Measurements from ENCODE around the gene OR10P1.
"Not testable (repeated sequence)": the region's sequence is repeated elsewhere in the genome, so short reads cannot be mapped to it uniquely, and the experiment has no call there.

The OR10P1 gene

GRCh38 chr12:55642267-55642666 is 5.6 kb downstream of the OR10P1 start:
- Histone ChIP-seq H3K4me1 (ENCODE audit: control insufficient read depth in 1 of 2, insufficient read depth in 1 of 2, low read depth in 1 of 2, low read length in 1 of 2) (peaks cover 99% of the 10 kb centered on the region in 2 experiments), H3K27ac (peak overlapping the region; percentile 99), H3K4me3 (ENCODE audit: low read depth in 1 of 2, low read length in 1 of 2) (peak overlapping the region; percentile 64 to 67), H3K9me3 (no peaks in the 10 kb centered on the region), H3K36me3 (no peaks in the 10 kb centered on the region), H3K27me3 (no peaks in the 10 kb centered on the region)
- peak; percentile 35 for TF ChIP-seq CTCF (IDR thresholded peaks at IDR 0.05)

GRCh38 chr12:55642669-55643068 is 6.0 kb downstream of the OR10P1 start:
- no peaks in the 10 kb centered on the region for H3K9me3 ChIP-seq
- H3K4me3 ChIP-seq (ENCODE audit: low read depth in 1 of 2, low read length in 1 of 2): peak overlapping the region; percentile 64 to 67
- no peaks in the 10 kb centered on the region for H3K36me3 ChIP-seq
- TF ChIP-seq CTCF (IDR thresholded peaks at IDR 0.05): no peak
- peaks cover 98 to 99% of the 10 kb centered on the region in 2 experiments for H3K4me1 ChIP-seq (ENCODE audit: control insufficient read depth in 1 of 2, insufficient read depth in 1 of 2, low read depth in 1 of 2, low read length in 1 of 2)
- H3K27ac ChIP-seq: peak overlapping the region; percentile 99
- no peaks in the 10 kb centered on the region for H3K27me3 ChIP-seq

GRCh38 chr12:55644591-55644990 is 7.9 kb downstream of the OR10P1 start:
- H3K4me3 ChIP-seq (ENCODE audit: low read depth in 1 of 2, low read length in 1 of 2): peak overlapping the region; percentile 64 to 67
- H3K9me3 ChIP-seq: no peaks in the 10 kb centered on the region
- H3K36me3 ChIP-seq: no peaks in the 10 kb centered on the region
- H3K4me1 ChIP-seq (ENCODE audit: control insufficient read depth in 1 of 2, insufficient read depth in 1 of 2, low read depth in 1 of 2, low read length in 1 of 2): peaks cover 79 to 80% of the 10 kb centered on the region in 2 experiments
- no peaks in the 10 kb centered on the region for H3K27me3 ChIP-seq
- peak overlapping the region; percentile 99 for H3K27ac ChIP-seq
- TF ChIP-seq CTCF (IDR thresholded peaks at IDR 0.05): no peak

GRCh38 chr12:55647027-55647426 is 10.3 kb downstream of the OR10P1 start:
- peak overlapping the region; percentile 53 to 66 for H3K4me3 ChIP-seq (ENCODE audit: low read depth in 1 of 2, low read length in 1 of 2)
- H3K36me3 ChIP-seq: no peaks in the 10 kb centered on the region
- H3K27me3 ChIP-seq: no peaks in the 10 kb centered on the region
- H3K4me1 ChIP-seq (ENCODE audit: control insufficient read depth in 1 of 2, insufficient read depth in 1 of 2, low read depth in 1 of 2, low read length in 1 of 2): peaks cover 72% of the 10 kb centered on the region in 2 experiments
- no peaks in the 10 kb centered on the region for H3K9me3 ChIP-seq
- H3K27ac ChIP-seq: peak overlapping the region; percentile 99
- TF ChIP-seq CTCF (IDR thresholded peaks at IDR 0.05): no peak

- not testable (repeated sequence) for H3K4me3 ChIP-seq (ENCODE audit: low read depth in 1 of 2, low read length in 1 of 2); H3K9me3 ChIP-seq; H3K27me3 ChIP-seq; H3K36me3 ChIP-seq
- peaks cover 35% of the 10 kb centered on the region in 2 experiments for H3K4me1 ChIP-seq (ENCODE audit: control insufficient read depth in 1 of 2, insufficient read depth in 1 of 2, low read depth in 1 of 2, low read length in 1 of 2)
- peak overlapping the region; percentile 86 for H3K27ac ChIP-seq
- peak; percentile 63 for TF ChIP-seq CTCF (IDR thresholded peaks at IDR 0.05)
These were observed 14.1 kb downstream of the OR10P1 start for GRCh38 chr12:55650620-55651298.
